ENCODE data around the gene TLX3. TPM values are rescaled to one million over a fixed set of nuclear protein-coding genes. Genes with fewer than 3 reads are reported as not detected.

TLX3 gene
- total RNA-seq, 1 experiment from 2014 or later = not detected

GRCh38 chr5:171317230-171317629 is 8.2 kb downstream of the TLX3 start:
- BruUV-seq (replicated peaks) = no TSS peak
- Histone ChIP-seq H3F3A (ENCODE audit: insufficient read depth, low read depth) (no peaks in the 10 kb centered on the region), H3K4me1 (replicated peaks; ENCODE audit: insufficient read depth) (no peaks in the 10 kb centered on the region), H3K79me2 (ENCODE audit: low read depth) (no peaks in the 10 kb centered on the region), H3K4me2 (no peak overlapping the region), H4K20me1 (ENCODE audit: insufficient read depth) (no peaks in the 10 kb centered on the region), H3K4me3 (no peak overlapping the region), H3K27me3 (ENCODE audit: insufficient read depth, low read depth) (peaks cover 8% of the 10 kb centered on the region; the same call in 1 of the 2 replicates), H3K27ac (no peak overlapping the region), H2AFZ (no peak overlapping the region), H3K36me3 (ENCODE audit: low read depth) (no peaks in the 10 kb centered on the region), H3K9me3 (ENCODE audit: insufficient read depth, low read depth) (no peaks in the 10 kb centered on the region), H3K9me2 (ENCODE audit: insufficient read depth) (no peaks in the 10 kb centered on the region)
- no peak for TF ChIP-seq EZH2 (IDR thresholded peaks at IDR 0.05; ENCODE audit: low read depth)
- TF ChIP-seq CTCF (conservative IDR thresholded peaks at IDR 0.05) = no peak
- intact Hi-C loops (cut with micrococcal nuclease; ENCODE audit: unreplicated experiment) = no loop called here
- no peak for DNase-seq
- ChIA-PET CTCF (no interaction called here), POLR2A (ENCODE audit: unreplicated experiment) (no interaction called here)

GRCh38 chr5:171318026-171318425 is 9.0 kb downstream of the TLX3 start:
- H4K20me1 ChIP-seq (ENCODE audit: insufficient read depth) = no peaks in the 10 kb centered on the region
- ChIA-PET POLR2A (ENCODE audit: unreplicated experiment) (no interaction called here), CTCF (no interaction called here)
- H3F3A ChIP-seq (ENCODE audit: insufficient read depth, low read depth) = no peaks in the 10 kb centered on the region
- H3K79me2 ChIP-seq (ENCODE audit: low read depth) = no peaks in the 10 kb centered on the region
- intact Hi-C loops (cut with micrococcal nuclease; ENCODE audit: unreplicated experiment) = no loop called here
- no TSS peak for BruUV-seq (replicated peaks)
- no peaks in the 10 kb centered on the region for H3K36me3 ChIP-seq (ENCODE audit: low read depth)
- 0 out of 2 replicates have a peak, but pooled peaks cover under 1% of the 10 kb centered on the region for H3K27me3 ChIP-seq (ENCODE audit: insufficient read depth, low read depth)
- H3K27ac ChIP-seq = no peak overlapping the region
- no peaks in the 10 kb centered on the region for H3K9me3 ChIP-seq (ENCODE audit: insufficient read depth, low read depth)
- H2AFZ ChIP-seq = no peak overlapping the region
- H3K4me3 ChIP-seq = no peak overlapping the region
- H3K4me2 ChIP-seq = no peak overlapping the region
- no peaks in the 10 kb centered on the region for H3K4me1 ChIP-seq (replicated peaks; ENCODE audit: insufficient read depth)
- H3K9me2 ChIP-seq (ENCODE audit: insufficient read depth) = no peaks in the 10 kb centered on the region
- DNase-seq = no peak
- no peak for TF ChIP-seq EZH2 (IDR thresholded peaks at IDR 0.05; ENCODE audit: low read depth)
- no peak for TF ChIP-seq CTCF (conservative IDR thresholded peaks at IDR 0.05)

GRCh38 chr5:171321447-171321846 is 12.4 kb downstream of the TLX3 start:
- Histone ChIP-seq H3K79me2 (ENCODE audit: low read depth) (no peaks in the 10 kb centered on the region), H3K4me1 (replicated peaks; ENCODE audit: insufficient read depth) (peaks cover 6% of the 10 kb centered on the region), H3F3A (ENCODE audit: insufficient read depth, low read depth) (peaks cover 6% of the 10 kb centered on the region; the same call in 1 of the 2 replicates), H3K4me2 (no peak overlapping the region), H2AFZ (no peak overlapping the region), H3K27ac (no peak overlapping the region), H3K36me3 (ENCODE audit: low read depth) (no peaks in the 10 kb centered on the region), H3K4me3 (no peak overlapping the region), H3K27me3 (ENCODE audit: insufficient read depth, low read depth) (no peaks in the 10 kb centered on the region), H3K9me2 (ENCODE audit: insufficient read depth) (no peaks in the 10 kb centered on the region), H4K20me1 (ENCODE audit: insufficient read depth) (no peaks in the 10 kb centered on the region), H3K9me3 (ENCODE audit: insufficient read depth, low read depth) (no peaks in the 10 kb centered on the region)
- no peak for DNase-seq
- CTCF ChIA-PET = no interaction called here
- intact Hi-C loops (cut with micrococcal nuclease; ENCODE audit: unreplicated experiment) = no loop called here
- POLR2A ChIA-PET (ENCODE audit: unreplicated experiment) = no interaction called here
- TF ChIP-seq CTCF (conservative IDR thresholded peaks at IDR 0.05) = no peak
- TF ChIP-seq EZH2 (IDR thresholded peaks at IDR 0.05; ENCODE audit: low read depth) = no peak
- BruUV-seq (replicated peaks) = no TSS peak
